HL-60 (cell line): ENCODE results near the gene MLLT3.

ENCODE experiments used
- DNase-seq, 2 experiments: peaks; one replicate each; pipeline ENCODE4 v3.0.0-alpha.2; 2010 to 2020; ENCODE audit warnings: low read depth in 1 of 2, low spot score in 1 of 2
- H3K27ac ChIP-seq: fragments of 250-450 bp; sonication (Bioruptor Pico); replicated peaks from 2 replicates; pipeline ENCODE4 v1.5.1; 2020; ENCODE audit warnings: mild to moderate bottlenecking, moderate library complexity
- H3K27me3 ChIP-seq: fragments of 250-450 bp; sonication (Bioruptor Pico); 2 replicates; pipeline ENCODE4 v1.5.1; 2021; ENCODE audit warnings: mild to moderate bottlenecking, moderate library complexity; ENCODE audit not compliant: insufficient read depth, poor library complexity, severe bottlenecking
- H3K4me3 ChIP-seq: replicated peaks from 2 replicates; pipeline ENCODE4 v1.5.1; 2011; ENCODE audit warnings: mild to moderate bottlenecking, control low read depth, low read length; ENCODE audit not compliant: insufficient read depth
- GABPA ChIP-seq: IDR thresholded peaks from 2 replicates; pipeline ENCODE4 v1.6.1; 2012; ENCODE audit warnings: low read depth
- POLR2AphosphoS5 ChIP-seq: IDR thresholded peaks from 2 replicates; pipeline ENCODE4 v1.6.1; 2012; ENCODE audit warnings: low read depth
- SPI1 ChIP-seq: IDR thresholded peaks from 2 replicates; pipeline ENCODE4 v1.6.1; 2012; ENCODE audit warnings: low read depth, mild to moderate bottlenecking, borderline replicate concordance
- TF ChIP-seq, protein P1 (sequence below): IDR thresholded peaks from one replicate; pipeline ENCODE4 v1.5.1; 2011; ENCODE audit warnings: low read length, control low read depth, inconsistent platforms; ENCODE audit not compliant: insufficient read depth
- TF ChIP-seq, protein P2 (sequence below): IDR thresholded peaks from 2 replicates; pipeline ENCODE4 v1.6.1; 2012; ENCODE audit warnings: low read depth; ENCODE audit not compliant: insufficient replicate concordance

The MLLT3 gene

DNA sequence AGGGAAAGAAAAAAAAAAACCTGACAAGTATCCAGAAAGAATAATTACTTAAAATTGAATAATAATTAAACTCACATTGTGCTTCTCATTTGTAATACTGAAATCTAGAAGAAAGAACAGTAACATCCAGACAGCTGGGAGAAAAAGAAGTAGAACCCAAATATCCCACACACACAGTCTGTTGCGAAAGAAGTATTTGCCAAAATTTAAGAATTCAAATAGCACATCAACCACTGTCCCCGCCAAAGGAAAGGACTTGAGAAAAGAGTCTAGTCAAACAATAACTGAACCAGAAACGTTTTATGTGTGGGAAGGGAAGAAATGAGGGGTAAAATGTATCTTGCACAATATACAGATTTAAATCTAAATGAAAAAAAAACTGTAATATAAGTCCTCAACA is 202.8 kb downstream of the MLLT3 start:
- Histone ChIP-seq H3K27ac (no peak overlapping the region), H3K27me3 (no peaks in the 10 kb centered on the region), H3K4me3 (no peak overlapping the region)
- DNase-seq = no peak
- TF ChIP-seq POLR2AphosphoS5 = no peak
- TF ChIP-seq SPI1 = no peak
- TF ChIP-seq, protein P1, sequence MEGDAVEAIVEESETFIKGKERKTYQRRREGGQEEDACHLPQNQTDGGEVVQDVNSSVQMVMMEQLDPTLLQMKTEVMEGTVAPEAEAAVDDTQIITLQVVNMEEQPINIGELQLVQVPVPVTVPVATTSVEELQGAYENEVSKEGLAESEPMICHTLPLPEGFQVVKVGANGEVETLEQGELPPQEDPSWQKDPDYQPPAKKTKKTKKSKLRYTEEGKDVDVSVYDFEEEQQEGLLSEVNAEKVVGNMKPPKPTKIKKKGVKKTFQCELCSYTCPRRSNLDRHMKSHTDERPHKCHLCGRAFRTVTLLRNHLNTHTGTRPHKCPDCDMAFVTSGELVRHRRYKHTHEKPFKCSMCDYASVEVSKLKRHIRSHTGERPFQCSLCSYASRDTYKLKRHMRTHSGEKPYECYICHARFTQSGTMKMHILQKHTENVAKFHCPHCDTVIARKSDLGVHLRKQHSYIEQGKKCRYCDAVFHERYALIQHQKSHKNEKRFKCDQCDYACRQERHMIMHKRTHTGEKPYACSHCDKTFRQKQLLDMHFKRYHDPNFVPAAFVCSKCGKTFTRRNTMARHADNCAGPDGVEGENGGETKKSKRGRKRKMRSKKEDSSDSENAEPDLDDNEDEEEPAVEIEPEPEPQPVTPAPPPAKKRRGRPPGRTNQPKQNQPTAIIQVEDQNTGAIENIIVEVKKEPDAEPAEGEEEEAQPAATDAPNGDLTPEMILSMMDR = no peak

DNA sequence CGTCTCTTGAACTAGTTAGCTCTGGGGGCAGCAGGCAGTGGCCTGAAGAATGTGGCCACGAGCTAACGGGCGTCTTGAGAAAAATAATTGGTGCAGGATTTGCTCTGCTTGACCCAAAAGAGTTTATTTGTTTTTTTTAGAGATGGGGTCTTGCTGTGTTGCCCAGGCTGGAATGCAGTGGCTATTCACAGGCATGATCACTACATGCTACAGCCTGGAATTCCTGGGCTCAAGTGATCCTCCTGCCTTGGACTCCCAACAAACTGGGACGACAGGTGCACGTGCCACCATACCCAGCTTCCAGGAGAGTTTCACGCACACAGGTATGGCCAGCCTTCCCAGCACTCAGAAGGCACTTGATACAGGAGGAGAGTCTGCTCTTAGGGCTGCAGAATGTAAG is 203.8 kb downstream of the MLLT3 start:
- no peak for TF ChIP-seq POLR2AphosphoS5
- TF ChIP-seq, protein P2, sequence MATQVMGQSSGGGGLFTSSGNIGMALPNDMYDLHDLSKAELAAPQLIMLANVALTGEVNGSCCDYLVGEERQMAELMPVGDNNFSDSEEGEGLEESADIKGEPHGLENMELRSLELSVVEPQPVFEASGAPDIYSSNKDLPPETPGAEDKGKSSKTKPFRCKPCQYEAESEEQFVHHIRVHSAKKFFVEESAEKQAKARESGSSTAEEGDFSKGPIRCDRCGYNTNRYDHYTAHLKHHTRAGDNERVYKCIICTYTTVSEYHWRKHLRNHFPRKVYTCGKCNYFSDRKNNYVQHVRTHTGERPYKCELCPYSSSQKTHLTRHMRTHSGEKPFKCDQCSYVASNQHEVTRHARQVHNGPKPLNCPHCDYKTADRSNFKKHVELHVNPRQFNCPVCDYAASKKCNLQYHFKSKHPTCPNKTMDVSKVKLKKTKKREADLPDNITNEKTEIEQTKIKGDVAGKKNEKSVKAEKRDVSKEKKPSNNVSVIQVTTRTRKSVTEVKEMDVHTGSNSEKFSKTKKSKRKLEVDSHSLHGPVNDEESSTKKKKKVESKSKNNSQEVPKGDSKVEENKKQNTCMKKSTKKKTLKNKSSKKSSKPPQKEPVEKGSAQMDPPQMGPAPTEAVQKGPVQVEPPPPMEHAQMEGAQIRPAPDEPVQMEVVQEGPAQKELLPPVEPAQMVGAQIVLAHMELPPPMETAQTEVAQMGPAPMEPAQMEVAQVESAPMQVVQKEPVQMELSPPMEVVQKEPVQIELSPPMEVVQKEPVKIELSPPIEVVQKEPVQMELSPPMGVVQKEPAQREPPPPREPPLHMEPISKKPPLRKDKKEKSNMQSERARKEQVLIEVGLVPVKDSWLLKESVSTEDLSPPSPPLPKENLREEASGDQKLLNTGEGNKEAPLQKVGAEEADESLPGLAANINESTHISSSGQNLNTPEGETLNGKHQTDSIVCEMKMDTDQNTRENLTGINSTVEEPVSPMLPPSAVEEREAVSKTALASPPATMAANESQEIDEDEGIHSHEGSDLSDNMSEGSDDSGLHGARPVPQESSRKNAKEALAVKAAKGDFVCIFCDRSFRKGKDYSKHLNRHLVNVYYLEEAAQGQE = no peak
- TF ChIP-seq SPI1 = no peak
- no peak for DNase-seq
- H3K27me3 ChIP-seq = no peaks in the 10 kb centered on the region
- no peak overlapping the region for H3K27ac ChIP-seq
- no peak overlapping the region for H3K4me3 ChIP-seq

DNA sequence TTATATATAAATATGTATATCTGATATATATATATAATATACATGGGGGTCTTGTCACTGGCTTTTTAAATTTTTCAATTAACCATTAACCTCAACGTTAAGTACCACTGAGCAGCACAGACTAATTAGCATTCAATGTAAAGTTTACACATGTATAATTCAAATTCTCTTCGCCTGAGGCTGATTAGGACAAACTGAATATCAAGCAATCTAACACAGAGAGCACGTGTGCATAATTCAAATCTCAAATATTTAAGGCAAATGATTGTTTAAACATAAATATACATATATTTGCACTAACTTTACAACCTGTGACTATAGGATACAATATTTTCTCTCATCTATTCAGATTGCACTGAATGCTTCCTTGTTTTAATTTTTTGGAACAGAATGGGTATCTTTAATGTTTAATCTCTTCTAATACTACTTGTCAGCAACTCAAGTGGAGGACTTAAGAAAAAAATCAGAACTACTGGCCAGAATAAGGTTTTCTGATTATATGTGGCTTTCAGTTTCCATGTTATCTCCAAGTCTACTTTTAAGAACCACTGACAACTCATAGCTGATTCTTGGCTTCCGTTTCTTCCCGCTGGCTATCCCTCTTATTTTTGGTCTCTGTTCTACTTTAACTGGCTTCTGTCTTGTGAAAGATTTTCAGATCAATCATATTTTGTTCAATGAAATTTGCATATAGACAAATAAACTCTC is 204.8 kb downstream of the MLLT3 start:
- no peak overlapping the region for H3K4me3 ChIP-seq

DNA sequence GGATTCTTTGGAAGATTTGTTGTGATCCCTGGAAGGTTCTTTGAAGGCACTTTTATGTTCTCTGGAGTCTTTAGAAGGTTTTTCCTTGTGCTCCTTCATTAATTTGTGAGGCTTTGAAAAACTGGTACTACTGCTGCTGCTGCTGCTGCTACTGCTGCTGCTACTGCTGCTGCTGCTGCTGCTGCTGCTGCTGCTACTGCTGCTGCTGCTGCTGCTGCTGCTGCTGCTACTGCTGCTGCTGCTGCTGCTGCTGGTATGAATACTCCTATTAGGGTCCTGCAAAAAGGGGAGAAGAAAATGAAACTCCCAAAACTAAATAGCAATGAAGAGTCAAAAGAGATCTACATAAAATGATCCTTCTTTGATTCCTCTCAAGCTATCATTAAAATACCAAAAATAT is 208.1 kb downstream of the MLLT3 start:
- H3K4me3 ChIP-seq = no peak overlapping the region
- no peak for DNase-seq
- TF ChIP-seq, protein P1 = no peak
- TF ChIP-seq SPI1 (no peak), POLR2AphosphoS5 (no peak), GABPA (no peak)
- TF ChIP-seq, protein P2 = no peak
- no peak overlapping the region for H3K27ac ChIP-seq
- H3K27me3 ChIP-seq = no peaks in the 10 kb centered on the region

More for the DNA sequence above, 204.8 kb downstream of the MLLT3 start:
- no peak overlapping the region for H3K27ac ChIP-seq
- TF ChIP-seq POLR2AphosphoS5 (no peak), SPI1 (no peak), GABPA (no peak)
- TF ChIP-seq, protein P1 = no peak
- TF ChIP-seq, protein P2 = no peak
- no peaks in the 10 kb centered on the region for H3K27me3 ChIP-seq
- no peak for DNase-seq
